GM19328 (cell line): Measurements from ENCODE around the gene SMIM13.
"Not testable (repeated sequence)": the region's sequence is repeated elsewhere in the genome, so short reads cannot be mapped to it uniquely, and the experiment has no call there.

Experiments
- ATAC-seq: cut with Tn5 transposase; IDR thresholded peaks from one replicate; pipeline ENCODE4 v1.9.1; 2021; ENCODE audit warnings: mild to moderate bottlenecking, moderate library complexity; ENCODE audit not compliant: unreplicated experiment

Gene SMIM13

GRCh38 chr6:11083491-11083890, 10.1 kb upstream of the SMIM13 start:
- no peak for ATAC-seq

GRCh38 chr6:11083956-11084355, 9.7 kb upstream of the SMIM13 start:
- ATAC-seq: no peak

- ATAC-seq: no peak
Measured at GRCh38 chr6:11085758-11086435, 7.7 kb upstream of the SMIM13 start.

- not testable (repeated sequence) for ATAC-seq
Measured at GRCh38 chr6:11087141-11087812, 6.4 kb upstream of the SMIM13 start.

GRCh38 chr6:11089695-11090094, 3.9 kb upstream of the SMIM13 start:
- ATAC-seq: no peak

GRCh38 chr6:11091141-11091540, 2.5 kb upstream of the SMIM13 start:
- not testable (repeated sequence) for ATAC-seq

- ATAC-seq: peak; percentile 25
Measured at GRCh38 chr6:11092668-11093375, 812 bp upstream of the SMIM13 start.

GRCh38 chr6:11093376-11093625, 333 bp upstream of the SMIM13 start:
- ATAC-seq: peak; percentile 13

GRCh38 chr6:11094411-11094851, 797 bp downstream of the SMIM13 start:
- peak; percentile 33 for ATAC-seq

- no peak for ATAC-seq
Measured at GRCh38 chr6:11094941-11095340, 1.3 kb downstream of the SMIM13 start.

- no peak for ATAC-seq
Measured at GRCh38 chr6:11096109-11096508, 2.5 kb downstream of the SMIM13 start.

GRCh38 chr6:11097476-11097875, 3.8 kb downstream of the SMIM13 start:
- no peak for ATAC-seq

- ATAC-seq: no peak
Measured at GRCh38 chr6:11098004-11098403, 4.4 kb downstream of the SMIM13 start.

- ATAC-seq: no peak
Measured at GRCh38 chr6:11101417-11101816, 7.8 kb downstream of the SMIM13 start.

GRCh38 chr6:11103065-11103464, 9.4 kb downstream of the SMIM13 start:
- no peak for ATAC-seq

GRCh38 chr6:11108726-11109125, 15.1 kb downstream of the SMIM13 start:
- ATAC-seq: no peak

- ATAC-seq: no peak
Measured at GRCh38 chr6:11110921-11111768, 17.5 kb downstream of the SMIM13 start, which contains the start of gene ERVFRD-1. Gene ERVFRD-1 (minus strand): TSS chr6:11111725. CDS start chr6:11105310, 6,415 bp downstream.

- ATAC-seq: no peak
Measured at GRCh38 chr6:11111769-11112437, 18.3 kb downstream of the SMIM13 start.

GRCh38 chr6:11113038-11113437, 19.4 kb downstream of the SMIM13 start:
- ATAC-seq: no peak

- not testable (repeated sequence) for ATAC-seq
Measured at GRCh38 chr6:11115808-11116536, 22.3 kb downstream of the SMIM13 start.
